ENCODE measurements around the gene CRISP1.
"Not testable (repeated sequence)": the region's sequence is repeated elsewhere in the genome, so short reads cannot be mapped to it uniquely, and the experiment has no call there.

Gene CRISP1

GRCh38 chr6:49839162-49839561 is 27.2 kb downstream of the CRISP1 start:
- DNase-seq = no peak

GRCh38 chr6:49835140-49835539 is 31.2 kb downstream of the CRISP1 start:
- no peak for DNase-seq

GRCh38 chr6:49833386-49833785 is 32.9 kb downstream of the CRISP1 start:
- no peak for DNase-seq

GRCh38 chr6:49826743-49827406 is 39.5 kb downstream of the CRISP1 start:
- DNase-seq = no peak

- no peak for DNase-seq
These were observed 51.2 kb downstream of the CRISP1 start for GRCh38 chr6:49815166-49815565.

GRCh38 chr6:49813248-49813647 is 53.1 kb downstream of the CRISP1 start:
- no peak for DNase-seq

- no peak for DNase-seq
These were observed 60.2 kb downstream of the CRISP1 start for GRCh38 chr6:49806145-49806544.

- DNase-seq = no peak
These were observed 61.1 kb downstream of the CRISP1 start for GRCh38 chr6:49805246-49805645.

GRCh38 chr6:49801525-49801924 is 64.8 kb downstream of the CRISP1 start:
- no peak for DNase-seq

GRCh38 chr6:49799090-49799489 is 67.2 kb downstream of the CRISP1 start:
- DNase-seq = no peak

GRCh38 chr6:49796842-49797455 is 69.4 kb downstream of the CRISP1 start:
- DNase-seq = not testable (repeated sequence)

GRCh38 chr6:49790341-49790740 is 76.0 kb downstream of the CRISP1 start:
- no peak for DNase-seq

- DNase-seq = no peak
These were observed 79.2 kb downstream of the CRISP1 start, which contains the start of gene PGK2 for GRCh38 chr6:49787176-49787575. PGK2 (minus strand) TSS chr6:49787285; CDS start chr6:49787187, 98 bp downstream.

GRCh38 chr6:49784272-49784671 is 82.1 kb downstream of the CRISP1 start:
- no peak for DNase-seq
